GM19099 (cell line): ENCODE results near the gene DBN1.
A peak's percentile ranks its signal among the peaks of the same experiment; 100 is the strongest.

Source experiments
- POLR2A ChIP-seq: IDR thresholded peaks from 3 replicates; pipeline ENCODE4 v1.6.1; 2011; ENCODE audit warnings: low read depth; ENCODE audit not compliant: insufficient read length; ENCODE audit errors: extremely low read depth

DBN1 gene

DNA sequence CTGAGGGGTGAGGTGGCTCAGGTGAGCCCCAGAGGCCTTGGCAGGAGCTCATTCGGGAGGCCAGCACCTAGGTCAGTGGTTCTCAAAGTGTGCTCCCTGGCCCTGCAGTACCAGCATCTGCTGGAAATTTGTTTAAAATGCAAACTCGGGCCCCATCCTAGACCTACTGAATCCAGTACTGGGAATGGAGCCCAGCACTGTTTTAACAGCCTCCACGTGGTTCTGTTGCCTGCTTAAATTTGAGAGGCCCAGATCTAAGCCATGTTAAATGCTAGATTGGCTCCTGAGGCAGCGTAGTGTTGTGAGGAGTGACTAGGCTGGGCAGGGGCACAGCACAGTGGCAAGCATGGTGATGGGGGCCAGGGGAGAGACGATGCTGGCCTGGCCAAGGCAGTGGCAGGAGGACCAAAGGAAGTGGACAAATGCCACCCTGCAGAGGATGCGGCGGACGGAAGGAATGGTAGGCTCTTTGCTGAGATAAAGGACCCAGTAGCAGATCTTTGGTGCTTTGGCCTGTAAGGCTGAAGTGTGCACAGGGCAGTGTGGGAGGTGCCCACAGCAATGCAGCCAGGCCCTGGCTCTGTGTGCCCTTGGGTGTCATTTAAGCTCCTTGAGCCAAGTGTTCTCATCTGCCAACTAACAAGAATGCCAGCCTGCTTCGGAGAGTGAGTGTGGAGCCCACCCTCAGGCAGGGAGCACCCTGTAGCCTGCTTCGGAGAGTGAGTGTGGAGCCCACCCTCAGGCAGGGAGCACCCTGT lies 22.6 kb downstream of the DBN1 start:
- no peak for TF ChIP-seq POLR2A

GRCh38 chr5:177449140-177450061 lies 24.0 kb downstream of the DBN1 start:
- TF ChIP-seq POLR2A, result no peak

DNA sequence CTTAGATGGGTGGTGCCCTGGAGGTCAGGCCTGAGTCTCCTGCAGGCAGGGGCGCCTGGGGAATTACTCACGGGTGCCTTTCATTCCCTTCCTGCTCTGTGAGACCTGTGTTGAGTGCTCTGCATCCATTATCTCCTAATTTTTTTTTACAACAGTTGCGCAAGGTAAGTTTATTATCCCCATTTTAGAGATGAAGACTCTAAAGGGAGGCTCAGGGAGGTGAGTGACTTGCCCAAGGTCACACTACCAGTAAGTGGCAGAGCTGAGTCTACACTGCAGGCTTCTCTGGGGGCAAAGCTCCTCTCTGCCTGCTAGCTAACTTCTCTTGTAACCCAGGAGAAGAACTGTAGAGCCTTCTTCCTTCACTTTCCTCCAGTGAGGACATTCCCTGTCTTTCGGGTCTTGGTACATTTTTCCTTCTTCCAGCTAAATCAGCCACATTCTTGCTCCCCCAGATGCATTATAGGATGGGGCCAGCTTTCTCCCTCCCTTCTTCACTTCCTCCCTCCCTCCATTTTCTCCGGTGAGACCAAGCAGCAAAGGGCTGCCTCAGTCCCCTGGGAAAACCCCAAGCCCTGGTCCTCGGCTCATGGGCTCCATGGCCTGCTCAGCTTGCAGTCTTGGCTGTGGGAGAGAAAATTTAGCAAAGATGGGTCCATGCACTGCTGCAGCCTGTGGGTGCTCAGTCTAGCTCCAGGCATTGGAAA lies 25.0 kb downstream of the DBN1 start:
- no peak for TF ChIP-seq POLR2A

DNA sequence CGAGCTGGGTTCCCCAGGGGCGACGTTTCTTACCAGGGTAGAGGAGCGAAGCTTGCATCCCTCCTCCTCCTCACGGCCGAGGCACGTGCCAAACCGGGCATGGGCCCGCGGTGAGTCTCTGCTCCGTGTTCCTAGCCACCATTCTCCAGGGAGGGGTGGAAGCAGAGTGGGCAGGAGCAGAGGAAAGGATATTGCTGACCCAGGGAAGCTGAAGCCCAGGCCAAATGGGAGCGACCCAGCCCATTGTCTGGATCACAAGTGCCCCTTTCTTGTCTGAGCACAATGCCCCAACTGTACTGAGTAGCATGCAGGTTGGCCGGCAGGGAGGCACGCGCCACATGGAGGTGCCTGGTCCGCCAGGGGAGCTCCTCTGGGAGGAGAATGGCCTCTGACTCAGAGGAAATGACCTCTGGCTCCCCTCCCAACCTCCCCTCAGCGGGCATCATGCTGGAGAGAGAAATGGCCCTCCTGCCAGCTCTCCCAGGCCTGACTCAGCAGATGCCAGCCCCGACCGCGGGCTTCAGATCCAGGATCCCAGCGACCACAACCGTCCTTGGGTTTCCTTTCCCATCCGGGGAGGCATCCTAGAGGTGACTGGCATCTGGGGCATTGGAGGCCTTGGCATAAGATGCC lies 25.7 kb downstream of the DBN1 start:
- peak; percentile 30 for TF ChIP-seq POLR2A

DNA sequence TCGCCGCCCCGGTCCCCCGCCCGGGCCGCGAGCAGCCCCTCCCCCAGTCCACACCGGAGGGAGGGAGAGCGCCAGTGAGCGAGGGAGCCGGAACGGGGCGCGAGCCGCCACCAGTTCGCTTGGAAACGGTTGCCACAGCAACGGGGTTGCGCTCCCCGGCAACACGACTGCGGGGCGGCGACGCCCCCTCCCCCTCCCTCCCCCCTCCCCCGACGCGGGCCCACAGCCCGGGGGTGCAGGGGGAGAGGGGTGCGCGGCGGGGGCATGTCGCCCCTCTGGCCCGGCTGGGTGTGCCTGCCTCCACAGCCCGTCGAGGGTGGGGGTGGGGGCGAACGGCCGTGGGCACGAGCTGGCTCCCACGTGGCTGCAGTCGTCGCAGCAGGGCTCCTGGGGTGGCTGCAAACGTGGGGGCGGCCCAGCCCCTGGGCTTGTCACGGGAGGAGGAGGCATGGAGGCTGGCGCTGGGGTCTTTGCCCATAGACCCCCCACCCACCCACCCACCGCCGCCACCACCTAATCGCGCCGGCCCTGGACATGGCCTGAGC lies 26.3 kb downstream of the DBN1 start:
- TF ChIP-seq POLR2A, result no peak

GRCh38 chr5:177446200-177447065 lies 27.0 kb downstream of the DBN1 start, which contains the start of gene PRR7:
PRR7 (plus strand) TSS chr5:177446814; CDS start chr5:177455068, 8,254 bp downstream.
- TF ChIP-seq POLR2A, result peak; percentile 61

GRCh38 chr5:177445917-177446199 lies 27.6 kb downstream of the DBN1 start:
- no peak for TF ChIP-seq POLR2A

DNA sequence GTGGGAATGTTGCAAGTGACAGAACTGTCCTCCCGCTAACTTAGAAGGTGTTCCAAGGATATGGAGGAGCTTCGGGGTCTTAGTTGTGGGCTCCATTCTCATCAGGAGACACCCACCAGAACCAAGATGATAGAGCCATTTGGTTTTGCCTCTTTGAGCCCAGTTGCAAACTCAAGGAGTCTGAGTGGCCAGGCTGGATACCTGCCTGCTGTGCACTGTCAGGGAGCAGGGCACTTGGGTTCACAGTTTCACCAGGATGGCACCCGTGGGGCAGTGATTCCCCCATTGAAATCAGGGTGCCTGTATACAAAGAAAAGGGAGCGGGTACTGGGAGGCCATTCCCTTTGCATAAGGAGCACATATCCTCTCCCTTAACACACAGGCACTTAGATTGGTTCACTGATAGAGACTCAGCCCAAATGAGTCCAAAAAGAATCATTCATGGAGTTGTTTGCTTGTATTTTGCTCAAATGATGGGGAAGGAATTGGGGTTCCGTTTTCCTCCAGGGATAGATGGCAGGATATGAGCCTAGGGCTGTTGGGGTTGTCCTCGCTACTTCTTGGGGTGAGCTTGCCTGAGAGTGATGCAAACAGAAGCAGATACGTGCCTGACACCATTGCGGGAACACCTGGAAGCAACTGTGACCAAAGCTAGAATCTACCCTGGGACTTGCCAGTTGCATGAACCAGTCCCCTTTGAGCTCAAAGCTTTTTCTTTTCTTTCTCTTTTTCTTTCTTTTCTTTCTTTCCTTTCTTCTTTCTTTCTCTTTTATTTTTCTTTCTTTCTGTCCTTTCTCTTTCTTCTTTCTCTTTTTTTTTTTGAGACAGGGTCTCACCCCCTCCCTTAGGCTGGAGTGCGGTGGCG lies 28.1 kb downstream of the DBN1 start:
- TF ChIP-seq POLR2A, result peak; percentile 5

GRCh38 chr5:177444106-177445051 lies 29.1 kb downstream of the DBN1 start:
- TF ChIP-seq POLR2A, result peak; percentile 10

DNA sequence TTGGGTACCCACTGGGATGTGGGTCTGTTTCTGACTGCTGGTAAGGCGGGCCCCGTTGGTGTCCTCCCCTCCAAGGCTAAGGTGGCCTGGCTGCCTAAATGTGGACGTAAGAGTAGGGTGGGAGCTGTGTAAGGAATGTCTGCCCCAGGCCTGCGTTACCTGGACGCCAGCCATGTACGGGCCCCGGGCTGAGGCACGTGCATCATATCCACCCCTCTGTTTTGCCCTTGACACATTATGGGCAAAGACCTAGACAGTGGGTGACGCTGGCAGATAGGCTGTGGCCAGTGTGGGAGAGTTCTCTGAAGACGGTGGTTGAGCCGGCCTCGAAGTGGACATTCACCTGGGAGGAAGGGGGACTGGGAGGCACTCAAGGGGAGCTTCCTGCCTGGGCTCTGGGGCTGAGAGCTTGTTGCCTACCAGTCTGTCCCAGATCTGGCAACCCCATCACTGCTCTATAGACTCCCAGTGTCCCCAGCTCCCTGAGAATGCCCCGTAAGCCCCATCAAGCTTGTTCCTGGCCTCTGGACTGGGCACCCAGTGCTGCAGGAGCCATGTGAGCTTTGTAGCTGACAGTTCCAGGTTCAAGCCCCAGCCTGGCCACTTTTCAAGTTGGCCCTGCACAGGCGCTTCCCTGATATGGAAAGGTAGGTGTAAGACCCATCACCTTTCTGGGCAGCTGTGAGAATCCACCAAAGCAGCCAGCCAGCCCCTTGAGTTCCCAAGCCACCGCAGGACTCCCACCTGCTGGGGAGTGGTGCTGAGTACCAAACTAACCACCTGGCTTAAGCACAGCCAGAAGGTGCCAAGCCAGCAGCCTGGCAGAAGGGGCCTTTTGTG lies 30.1 kb downstream of the DBN1 start:
- TF ChIP-seq POLR2A, result no peak
